ENCODE measurements around the gene NR1H3.

DNA sequence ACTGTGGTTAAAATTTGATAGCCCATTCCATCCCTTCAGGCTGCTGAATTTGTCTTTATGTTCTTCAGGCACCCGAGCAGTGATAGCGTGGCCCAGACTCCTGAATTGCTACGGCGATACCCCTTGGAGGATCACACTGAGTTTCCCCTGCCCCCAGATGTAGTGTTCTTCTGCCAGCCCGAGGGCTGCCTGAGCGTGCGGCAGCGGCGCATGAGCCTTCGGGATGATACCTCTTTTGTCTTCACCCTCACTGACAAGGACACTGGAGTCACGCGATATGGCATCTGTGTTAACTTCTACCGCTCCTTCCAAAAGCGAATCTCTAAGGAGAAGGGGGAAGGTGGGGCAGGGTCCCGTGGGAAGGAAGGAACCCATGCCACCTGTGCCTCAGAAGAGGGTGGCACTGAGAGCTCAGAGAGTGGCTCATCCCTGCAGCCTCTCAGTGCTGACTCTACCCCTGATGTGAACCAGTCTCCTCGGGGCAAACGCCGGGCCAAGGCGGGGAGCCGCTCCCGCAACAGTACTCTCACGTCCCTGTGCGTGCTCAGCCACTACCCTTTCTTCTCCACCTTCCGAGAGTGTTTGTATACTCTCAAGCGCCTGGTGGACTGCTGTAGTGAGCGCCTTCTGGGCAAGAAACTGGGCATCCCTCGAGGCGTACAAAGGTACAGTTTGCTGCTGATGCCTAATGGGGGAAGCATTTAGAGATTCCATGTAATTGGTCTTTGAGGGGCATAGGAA, 16.9 kb downstream of the NR1H3 start:
- no peak for TF ChIP-seq SIN3A (IDR thresholded peaks at IDR 0.05; ENCODE audit: borderline replicate concordance, low read depth, low read length)
- no peak for TF ChIP-seq RXRA (IDR thresholded peaks at IDR 0.05; ENCODE audit: borderline replicate concordance, low read depth)
- no peak for TF ChIP-seq GATA2 (CRISPR knock-in tag; IDR thresholded peaks at IDR 0.05)
- TF ChIP-seq POLR2AphosphoS5 (IDR thresholded peaks at IDR 0.05; ENCODE audit: low read depth, low read length), result no peak
- TF ChIP-seq, protein P1, sequence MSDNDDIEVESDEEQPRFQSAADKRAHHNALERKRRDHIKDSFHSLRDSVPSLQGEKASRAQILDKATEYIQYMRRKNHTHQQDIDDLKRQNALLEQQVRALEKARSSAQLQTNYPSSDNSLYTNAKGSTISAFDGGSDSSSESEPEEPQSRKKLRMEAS (IDR thresholded peaks at IDR 0.05; ENCODE audit: low read depth), result no peak

Measured in SK-N-SH (cell line).